ENCODE measurements around the gene APBA1.

APBA1 gene

DNA sequence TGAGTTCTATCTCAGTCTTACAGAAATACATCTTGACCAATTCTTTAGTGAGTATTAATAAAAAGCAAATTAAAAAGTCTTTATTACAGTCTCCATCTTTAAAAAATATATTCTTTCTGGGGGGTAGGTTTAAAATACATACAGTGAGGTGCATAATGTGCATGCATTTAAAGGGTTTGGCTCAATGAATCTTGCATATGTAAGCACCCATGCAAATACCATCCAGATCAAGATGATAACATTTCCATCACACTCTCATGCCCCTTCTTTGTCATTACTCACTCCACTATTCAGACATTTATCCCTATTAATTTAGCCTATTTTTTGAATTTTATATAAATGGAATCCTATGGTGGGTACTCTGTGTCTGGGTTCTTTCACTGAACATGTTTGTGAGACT is 113.0 kb downstream of the APBA1 start:
- Histone ChIP-seq H3F3A (ENCODE audit: insufficient read depth) (no peaks in the 10 kb centered on the region), H3K9me2 (replicated peaks; ENCODE audit: insufficient read depth, low read length) (no peaks in the 10 kb centered on the region), H3K27me3 (ENCODE audit: low read length) (no peaks in the 10 kb centered on the region), H3K9me3 (ENCODE audit: insufficient read depth, low read length) (no peaks in the 10 kb centered on the region), H3K79me2 (ENCODE audit: insufficient read depth, low read length) (no peaks in the 10 kb centered on the region), H3K9ac (ENCODE audit: low read length) (no peak overlapping the region), H3K4me2 (ENCODE audit: low read depth, low read length, poor library complexity, severe bottlenecking) (no peak overlapping the region), H3K36me3 (ENCODE audit: low read length) (no peaks in the 10 kb centered on the region), H2AFZ (ENCODE audit: low read depth, low read length, severe bottlenecking) (no peak overlapping the region), H3K4me3 (ENCODE audit: insufficient read depth, low read length, poor library complexity, severe bottlenecking) (no peak overlapping the region), H4K20me1 (ENCODE audit: low read depth, low read length) (no peaks in the 10 kb centered on the region), H3K27ac (ENCODE audit: low read depth, low read length) (no peak overlapping the region)
- TF ChIP-seq CTCF (IDR thresholded peaks at IDR 0.05; ENCODE audit: insufficient read depth, low read length, poor library complexity, severe bottlenecking) = no peak
- no peak for TF ChIP-seq EZH2phosphoT487 (conservative IDR thresholded peaks at IDR 0.05; ENCODE audit: low read length)

- H3K4me2 ChIP-seq (ENCODE audit: low read depth, low read length, poor library complexity, severe bottlenecking) = no peak overlapping the region
- H3K9me3 ChIP-seq (ENCODE audit: insufficient read depth, low read length) = no peaks in the 10 kb centered on the region
- no peaks in the 10 kb centered on the region for H3K79me2 ChIP-seq (ENCODE audit: insufficient read depth, low read length)
- no peak for TF ChIP-seq CTCF (IDR thresholded peaks at IDR 0.05; ENCODE audit: insufficient read depth, low read length, poor library complexity, severe bottlenecking)
- no peak for TF ChIP-seq EZH2phosphoT487 (conservative IDR thresholded peaks at IDR 0.05; ENCODE audit: low read length)
- no peaks in the 10 kb centered on the region for H3F3A ChIP-seq (ENCODE audit: insufficient read depth)
- no peak overlapping the region for H3K9ac ChIP-seq (ENCODE audit: low read length)
- H3K27me3 ChIP-seq (ENCODE audit: low read length) = no peaks in the 10 kb centered on the region
- no peak overlapping the region for H3K27ac ChIP-seq (ENCODE audit: low read depth, low read length)
- no peak overlapping the region for H2AFZ ChIP-seq (ENCODE audit: low read depth, low read length, severe bottlenecking)
- no peaks in the 10 kb centered on the region for H3K36me3 ChIP-seq (ENCODE audit: low read length)
- H3K9me2 ChIP-seq (replicated peaks; ENCODE audit: insufficient read depth, low read length) = no peaks in the 10 kb centered on the region
- H3K4me3 ChIP-seq (ENCODE audit: insufficient read depth, low read length, poor library complexity, severe bottlenecking) = no peak overlapping the region
- H4K20me1 ChIP-seq (ENCODE audit: low read depth, low read length) = no peaks in the 10 kb centered on the region
Observed at GRCh38 chr9:69556707-69557106, 115.5 kb downstream of the APBA1 start.

DNA sequence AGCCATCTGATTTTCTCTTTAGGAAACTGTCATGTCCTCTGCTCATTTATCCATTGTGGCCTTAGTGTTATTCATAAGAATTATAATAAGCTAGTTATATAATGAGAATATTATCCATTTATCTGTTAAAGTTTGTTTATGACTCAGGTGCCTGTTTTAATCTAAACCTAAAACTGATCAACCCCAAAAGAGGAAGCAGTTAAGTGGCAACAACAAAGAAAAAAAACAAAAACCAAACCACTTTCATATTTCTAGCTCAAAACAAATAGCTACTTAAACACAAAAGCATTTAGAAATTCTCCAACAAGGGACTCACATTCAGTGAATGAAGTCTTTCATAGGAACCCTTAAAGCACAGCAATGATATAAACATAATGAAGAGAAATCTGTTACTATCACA is 116.4 kb downstream of the APBA1 start:
- no peak overlapping the region for H3K9ac ChIP-seq (ENCODE audit: low read length)
- H3K9me2 ChIP-seq (replicated peaks; ENCODE audit: insufficient read depth, low read length) = no peaks in the 10 kb centered on the region
- H4K20me1 ChIP-seq (ENCODE audit: low read depth, low read length) = no peaks in the 10 kb centered on the region
- no peak overlapping the region for H3K4me3 ChIP-seq (ENCODE audit: insufficient read depth, low read length, poor library complexity, severe bottlenecking)
- H3K9me3 ChIP-seq (ENCODE audit: insufficient read depth, low read length) = no peaks in the 10 kb centered on the region
- no peak overlapping the region for H3K4me2 ChIP-seq (ENCODE audit: low read depth, low read length, poor library complexity, severe bottlenecking)
- no peaks in the 10 kb centered on the region for H3K79me2 ChIP-seq (ENCODE audit: insufficient read depth, low read length)
- no peaks in the 10 kb centered on the region for H3K27me3 ChIP-seq (ENCODE audit: low read length)
- no peaks in the 10 kb centered on the region for H3K36me3 ChIP-seq (ENCODE audit: low read length)
- TF ChIP-seq EZH2phosphoT487 (conservative IDR thresholded peaks at IDR 0.05; ENCODE audit: low read length) = no peak
- TF ChIP-seq CTCF (IDR thresholded peaks at IDR 0.05; ENCODE audit: insufficient read depth, low read length, poor library complexity, severe bottlenecking) = no peak
- H3F3A ChIP-seq (ENCODE audit: insufficient read depth) = no peaks in the 10 kb centered on the region
- no peak overlapping the region for H3K27ac ChIP-seq (ENCODE audit: low read depth, low read length)
- no peak overlapping the region for H2AFZ ChIP-seq (ENCODE audit: low read depth, low read length, severe bottlenecking)

- no peak overlapping the region for H2AFZ ChIP-seq (ENCODE audit: low read depth, low read length, severe bottlenecking)
- no peaks in the 10 kb centered on the region for H4K20me1 ChIP-seq (ENCODE audit: low read depth, low read length)
- H3K9me2 ChIP-seq (replicated peaks; ENCODE audit: insufficient read depth, low read length) = no peaks in the 10 kb centered on the region
- no peaks in the 10 kb centered on the region for H3F3A ChIP-seq (ENCODE audit: insufficient read depth)
- no peak overlapping the region for H3K4me2 ChIP-seq (ENCODE audit: low read depth, low read length, poor library complexity, severe bottlenecking)
- TF ChIP-seq EZH2phosphoT487 (conservative IDR thresholded peaks at IDR 0.05; ENCODE audit: low read length) = no peak
- TF ChIP-seq CTCF (IDR thresholded peaks at IDR 0.05; ENCODE audit: insufficient read depth, low read length, poor library complexity, severe bottlenecking) = no peak
- no peaks in the 10 kb centered on the region for H3K27me3 ChIP-seq (ENCODE audit: low read length)
- no peak overlapping the region for H3K27ac ChIP-seq (ENCODE audit: low read depth, low read length)
- no peak overlapping the region for H3K4me3 ChIP-seq (ENCODE audit: insufficient read depth, low read length, poor library complexity, severe bottlenecking)
- H3K79me2 ChIP-seq (ENCODE audit: insufficient read depth, low read length) = no peaks in the 10 kb centered on the region
- H3K36me3 ChIP-seq (ENCODE audit: low read length) = no peaks in the 10 kb centered on the region
- H3K9ac ChIP-seq (ENCODE audit: low read length) = no peak overlapping the region
- no peaks in the 10 kb centered on the region for H3K9me3 ChIP-seq (ENCODE audit: insufficient read depth, low read length)
Observed at GRCh38 chr9:69554945-69555344, 117.2 kb downstream of the APBA1 start.

Measured in SU-DHL-6 (cell line).